ENCODE data around the gene FGD6.

FGD6 gene

DNA sequence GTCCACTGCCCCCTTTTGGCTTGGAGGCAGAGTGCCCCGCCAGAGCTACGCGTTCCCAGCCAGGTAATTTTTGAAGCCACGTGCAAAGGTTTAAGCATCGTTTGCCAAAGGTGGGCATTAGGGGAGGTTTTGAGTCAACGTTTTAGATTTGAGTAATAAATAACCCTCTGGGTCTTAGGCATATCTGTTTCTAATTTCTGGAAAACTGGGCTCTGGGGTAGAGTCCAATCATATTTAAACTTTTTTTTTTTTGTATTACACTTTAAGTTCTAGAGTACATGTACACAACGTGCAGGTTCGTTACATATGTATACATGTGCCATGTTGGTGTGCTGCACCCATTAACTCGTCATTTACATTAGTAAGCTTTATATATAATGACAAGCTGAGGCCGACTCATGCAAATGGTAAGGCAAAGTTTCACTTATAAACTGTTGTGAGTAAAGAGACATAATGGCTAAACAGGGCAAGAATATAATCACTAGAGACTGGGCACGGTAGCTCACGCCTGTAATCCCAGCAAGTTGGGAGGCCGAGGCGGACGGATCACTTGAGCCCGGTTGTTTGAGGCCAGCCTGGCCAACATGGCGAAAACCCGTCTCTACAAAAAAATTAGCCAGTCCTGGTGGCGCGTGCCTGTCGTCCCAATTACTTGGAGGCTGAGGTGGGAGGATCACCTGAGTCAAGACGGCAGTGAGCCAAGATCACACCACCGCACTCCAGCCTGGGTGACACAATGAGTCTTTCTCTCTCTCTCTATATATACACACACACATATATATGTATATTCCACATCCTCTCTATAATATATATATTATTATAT, 143.4 kb downstream of the FGD6 start:
- DNase-seq = no peak

DNA sequence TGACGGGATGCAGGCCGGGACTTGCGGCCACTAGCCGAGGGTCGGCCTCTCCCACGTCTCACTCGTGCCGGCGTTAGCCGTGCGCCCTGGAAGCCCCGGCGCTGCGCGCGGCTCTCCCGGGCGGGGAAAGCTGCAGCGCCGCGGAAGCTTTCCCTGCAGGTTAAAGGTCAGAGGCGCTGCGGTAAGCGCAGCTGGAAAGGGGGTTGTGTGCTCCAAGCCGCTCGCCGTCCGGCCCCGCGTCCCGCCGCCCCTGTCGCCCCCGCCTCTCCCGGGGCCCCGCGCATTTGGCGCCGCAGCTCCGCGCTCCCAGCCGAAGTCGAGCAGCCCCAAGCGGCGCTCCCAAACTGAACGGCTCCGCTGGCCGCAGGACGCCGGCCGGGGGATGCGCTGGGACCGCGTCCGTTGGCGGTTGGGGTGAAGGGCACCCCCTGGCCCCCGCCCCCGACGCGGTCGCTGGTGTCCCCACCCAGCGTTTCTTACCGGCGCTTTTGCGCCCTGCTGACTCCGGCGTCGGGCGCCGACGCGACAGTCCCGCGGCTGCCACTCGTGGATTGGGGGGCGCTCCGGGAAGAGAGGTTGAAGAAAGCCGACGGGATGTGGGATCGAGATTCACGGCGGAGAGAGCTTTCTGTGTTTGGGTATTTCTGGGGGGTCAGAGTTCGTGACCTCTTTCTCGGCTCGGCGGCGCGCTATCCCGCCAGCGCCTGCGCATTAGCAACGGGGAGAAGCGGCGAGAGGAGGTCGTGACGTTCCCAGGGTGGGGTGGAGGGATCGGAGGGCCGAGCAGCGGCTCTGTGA, 144.2 kb downstream of the FGD6 start, which contains the start of gene NR2C1:
NR2C1 (minus strand) TSS at position 719 of the 798 bp plus-strand sequence. CDS start 6,234 bp downstream, outside the sequence.
- DNase-seq = peak; percentile 60

GRCh38 chr12:95070378-95070777, 146.9 kb downstream of the FGD6 start:
- DNase-seq = no peak

- DNase-seq = no peak
Observed at GRCh38 chr12:95066091-95066855, 151.0 kb downstream of the FGD6 start.

GRCh38 chr12:95060951-95061350, 156.3 kb downstream of the FGD6 start:
- DNase-seq = no peak

DNA sequence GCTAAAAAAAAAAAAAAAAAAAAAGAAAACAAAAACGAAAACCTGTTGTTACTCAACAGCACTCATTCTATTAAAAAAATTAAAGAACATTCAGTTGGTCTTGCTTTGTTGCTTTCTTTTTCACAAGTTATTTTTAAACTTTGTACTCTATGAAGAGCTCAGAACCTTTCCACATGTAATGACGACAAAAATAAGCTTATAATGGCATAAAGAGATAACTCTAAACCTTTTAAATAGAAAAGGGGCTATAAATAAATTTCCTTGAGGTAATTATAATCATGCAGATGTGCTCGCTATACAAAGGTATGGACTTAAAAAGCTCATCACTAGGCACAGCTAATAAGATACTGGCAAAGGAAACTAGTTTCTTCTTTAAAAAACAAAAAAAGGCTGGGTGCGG, 157.3 kb downstream of the FGD6 start:
- no peak for DNase-seq

GRCh38 chr12:95057424-95057823, 159.8 kb downstream of the FGD6 start:
- DNase-seq = no peak

DNA sequence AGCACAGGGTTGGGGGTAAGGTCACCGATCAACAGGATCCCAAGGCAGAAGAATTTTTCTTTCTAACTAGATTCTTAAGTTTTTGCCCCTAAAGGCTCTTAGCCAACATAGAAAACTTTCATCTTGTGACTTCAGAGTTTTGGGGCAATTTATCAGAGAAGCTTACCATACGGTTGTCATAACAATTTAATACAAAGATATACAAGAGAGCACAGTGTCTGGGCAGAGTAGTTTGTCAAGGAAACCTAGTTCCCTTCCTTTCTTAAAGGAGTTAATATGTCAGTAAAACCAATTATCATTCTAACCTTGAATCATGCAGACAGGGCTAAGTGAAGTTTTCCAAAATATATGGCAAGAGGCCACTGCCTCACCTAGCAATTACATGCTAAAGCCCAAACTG, 162.2 kb downstream of the FGD6 start:
- DNase-seq = no peak

DNA sequence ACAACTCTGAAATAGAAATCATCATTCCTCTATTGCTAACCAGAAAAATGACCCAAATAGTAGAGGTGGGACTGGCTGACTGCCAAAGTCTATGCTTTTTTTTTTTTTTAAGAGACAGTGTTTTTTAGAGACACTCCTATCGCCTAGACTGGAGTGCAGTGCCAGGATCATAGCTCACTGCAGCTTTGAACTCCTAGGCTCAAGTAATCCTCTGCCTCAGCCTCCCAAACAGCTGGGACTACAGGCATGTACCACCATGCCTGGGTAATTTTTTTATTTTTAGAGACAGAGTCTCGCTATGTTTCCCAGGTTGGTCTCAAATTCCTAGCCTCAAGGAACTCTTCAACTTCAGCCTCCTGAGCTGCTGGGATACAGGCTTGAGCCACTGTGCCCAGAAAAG, 163.1 kb downstream of the FGD6 start:
- no peak for DNase-seq

GRCh38 chr12:95051241-95051640, 166.0 kb downstream of the FGD6 start:
- no peak for DNase-seq

DNA sequence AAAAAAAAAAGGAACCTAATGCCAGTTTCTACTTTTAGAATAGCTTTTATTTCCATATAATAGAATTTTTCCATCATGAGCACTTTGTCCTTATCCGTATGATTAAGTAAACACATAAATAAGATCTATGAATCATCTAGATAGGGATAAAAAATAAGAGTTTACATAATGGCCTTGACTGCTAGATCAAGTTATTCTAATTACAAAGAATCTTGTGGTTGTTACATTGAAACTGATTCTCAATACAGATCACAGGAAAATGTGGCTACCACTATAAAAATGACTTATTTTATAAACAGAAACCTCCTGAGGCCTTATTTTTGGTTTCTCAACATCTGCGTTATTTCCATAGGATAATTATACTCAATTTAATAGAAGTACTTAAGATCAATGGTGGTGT, 179.4 kb downstream of the FGD6 start:
- DNase-seq = no peak

DNA sequence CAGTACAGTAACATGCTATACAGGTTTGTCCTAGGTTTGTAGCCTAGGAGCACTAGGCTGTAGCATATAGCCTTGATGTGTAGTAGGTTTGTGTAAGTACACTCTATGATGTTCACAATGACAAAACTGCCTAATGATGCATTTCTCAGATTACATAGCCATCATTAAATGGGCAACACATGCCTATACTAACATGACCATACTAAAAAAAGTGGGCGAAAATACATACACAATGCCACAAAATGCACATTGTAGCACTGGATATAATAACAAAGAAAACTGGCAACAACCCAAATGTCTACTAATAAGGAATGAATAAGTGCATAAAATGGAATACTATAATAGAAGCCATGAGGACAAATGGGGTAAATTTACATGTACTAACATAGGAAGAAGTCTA, 182.5 kb downstream of the FGD6 start:
- no peak for DNase-seq
